D721Med (cell line): ENCODE data around the gene OSGIN1.

Experiments used
- DNase-seq: peaks from one replicate; pipeline ENCODE4 v3.0.0; 2011; ENCODE audit warnings: low spot score; ENCODE audit not compliant: insufficient read length
- FAIRE-seq: peaks from 2 replicates; lab custom pipeline; 2011; peaks lifted over from hg19 to GRCh38; lab: Jason Lieb, UNC
- CTCF ChIP-seq: IDR thresholded peaks from 2 replicates; pipeline ENCODE4 v1.5.1; 2012; ENCODE audit warnings: mild to moderate bottlenecking, control low read depth; ENCODE audit not compliant: insufficient read depth; ENCODE audit errors: missing control alignments

The OSGIN1 gene

GRCh38 chr16:83959656-83960434, 6.8 kb downstream of the OSGIN1 start:
- TF ChIP-seq CTCF = no peak
- DNase-seq (no peak), FAIRE-seq (no peak)

DNA sequence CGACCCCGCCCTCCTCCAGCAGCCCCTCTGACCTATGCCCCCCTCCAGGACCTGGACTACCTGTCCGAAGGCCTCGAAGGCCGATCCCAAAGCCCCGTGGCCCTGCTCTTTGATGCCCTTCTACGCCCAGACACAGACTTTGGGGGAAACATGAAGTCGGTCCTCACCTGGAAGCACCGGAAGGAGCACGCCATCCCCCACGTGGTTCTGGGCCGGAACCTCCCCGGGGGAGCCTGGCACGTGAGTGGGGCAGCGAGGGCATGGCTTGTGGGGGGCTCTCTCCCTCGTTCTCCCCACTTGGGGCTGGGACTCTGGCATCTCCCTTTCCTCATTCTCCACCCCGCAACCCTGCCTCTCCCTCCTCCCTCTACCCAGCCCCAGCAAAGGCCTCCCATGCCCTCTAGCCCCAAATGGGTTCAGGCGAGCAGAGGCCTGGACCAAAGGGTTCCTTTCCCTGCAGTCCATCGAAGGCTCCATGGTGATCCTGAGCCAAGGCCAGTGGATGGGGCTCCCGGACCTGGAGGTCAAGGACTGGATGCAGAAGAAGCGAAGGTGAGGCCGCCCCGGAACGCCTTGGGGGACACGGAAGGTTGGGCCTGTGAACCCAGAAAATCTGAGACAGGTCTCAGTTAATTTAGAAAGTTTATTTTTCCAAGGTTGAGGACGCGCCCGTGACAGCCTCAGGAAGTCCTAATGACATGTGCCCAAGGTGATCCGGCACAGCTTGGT, 7.6 kb downstream of the OSGIN1 start:
- DNase-seq = no peak
- no peak for TF ChIP-seq CTCF
- FAIRE-seq = no peak

DNA sequence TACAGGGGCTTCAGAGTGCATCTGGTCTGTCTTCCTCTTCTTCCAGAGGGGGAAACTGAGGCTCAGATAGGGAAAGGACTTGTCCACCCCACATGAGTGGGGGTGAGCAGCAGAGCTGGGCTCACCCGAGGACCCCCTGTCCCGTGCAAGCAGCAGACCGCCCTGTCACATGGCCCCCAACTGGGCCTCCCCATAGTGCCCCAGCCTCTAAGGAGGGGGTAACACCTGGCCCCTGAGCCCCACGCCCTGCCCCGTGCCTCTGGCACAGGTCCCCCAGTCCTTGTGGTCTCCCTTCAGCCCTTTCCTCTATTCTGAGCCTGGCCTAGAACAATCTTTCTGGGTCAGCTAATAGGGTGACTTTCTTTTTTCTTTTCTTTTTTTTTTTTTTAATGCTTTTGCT, 8.6 kb downstream of the OSGIN1 start:
- FAIRE-seq = no peak
- DNase-seq = no peak
- no peak for TF ChIP-seq CTCF

DNA sequence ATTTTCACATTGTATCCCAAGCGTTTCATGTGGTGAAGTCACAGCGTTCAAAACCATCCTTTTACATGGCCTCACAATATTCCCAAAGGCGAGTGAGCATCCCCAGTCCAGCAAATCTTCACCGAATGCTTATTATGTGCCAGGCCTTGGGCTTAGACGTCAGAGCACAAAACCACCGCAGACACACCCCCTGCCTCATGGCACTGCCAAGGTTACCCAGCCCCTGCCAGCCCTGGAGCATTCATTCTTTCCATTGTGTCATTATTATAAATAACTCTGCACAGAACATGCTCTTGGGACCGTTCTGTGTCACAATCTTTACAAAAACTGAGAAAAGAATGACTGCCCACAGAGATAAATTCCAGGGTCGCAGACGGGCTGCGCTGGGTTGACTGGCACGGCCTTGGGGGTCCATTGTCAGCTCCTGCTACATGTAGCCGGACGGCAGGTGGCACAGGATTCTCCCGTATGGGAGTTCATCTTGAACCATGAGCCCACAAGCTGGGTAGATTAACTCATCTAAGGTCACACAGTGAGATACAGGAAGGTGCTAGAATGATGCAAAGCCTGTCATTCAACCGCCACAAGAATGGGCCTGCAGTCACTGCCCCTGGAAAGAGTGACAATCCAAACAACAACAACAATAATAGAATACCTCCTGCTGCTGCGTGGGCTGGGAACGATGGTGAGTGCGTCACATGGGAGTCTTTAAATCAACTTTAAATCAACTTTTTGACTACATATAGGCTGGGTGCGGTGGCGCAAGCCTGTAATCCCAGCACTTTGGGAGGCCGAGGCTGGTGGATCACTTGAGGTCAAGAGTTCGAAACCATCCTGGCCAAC, 10.5 kb downstream of the OSGIN1 start:
- FAIRE-seq (no peak), DNase-seq (no peak)
- no peak for TF ChIP-seq CTCF

DNA sequence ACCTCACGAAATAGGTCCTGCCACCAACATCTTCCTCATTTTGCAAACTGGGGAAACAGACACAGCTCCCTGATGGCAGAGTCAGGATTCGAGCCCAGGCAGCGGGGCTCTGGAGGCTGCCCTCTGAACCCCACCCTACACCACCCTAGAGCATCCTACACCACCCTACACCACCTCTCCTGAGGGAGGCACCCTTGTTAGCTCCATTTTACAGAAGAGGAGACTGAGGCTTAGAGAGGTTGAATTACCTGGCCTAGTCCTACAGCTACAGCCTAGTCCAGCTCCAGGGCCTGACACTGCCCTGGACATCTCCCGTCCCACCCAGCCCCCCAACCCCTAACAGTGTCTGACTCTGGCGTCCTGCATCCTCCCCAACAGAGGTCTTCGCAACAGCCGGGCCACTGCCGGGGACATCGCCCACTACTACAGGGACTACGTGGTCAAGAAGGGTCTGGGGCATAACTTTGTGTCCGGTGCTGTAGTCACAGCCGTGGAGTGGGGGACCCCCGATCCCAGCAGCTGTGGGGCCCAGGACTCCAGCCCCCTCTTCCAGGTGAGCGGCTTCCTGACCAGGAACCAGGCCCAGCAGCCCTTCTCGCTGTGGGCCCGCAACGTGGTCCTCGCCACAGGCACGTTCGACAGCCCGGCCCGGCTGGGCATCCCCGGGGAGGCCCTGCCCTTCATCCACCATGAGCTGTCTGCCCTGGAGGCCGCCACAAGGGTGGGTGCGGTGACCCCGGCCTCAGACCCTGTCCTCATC, 11.8 kb downstream of the OSGIN1 start:
- no peak for TF ChIP-seq CTCF
- DNase-seq (no peak), FAIRE-seq (no peak)

DNA sequence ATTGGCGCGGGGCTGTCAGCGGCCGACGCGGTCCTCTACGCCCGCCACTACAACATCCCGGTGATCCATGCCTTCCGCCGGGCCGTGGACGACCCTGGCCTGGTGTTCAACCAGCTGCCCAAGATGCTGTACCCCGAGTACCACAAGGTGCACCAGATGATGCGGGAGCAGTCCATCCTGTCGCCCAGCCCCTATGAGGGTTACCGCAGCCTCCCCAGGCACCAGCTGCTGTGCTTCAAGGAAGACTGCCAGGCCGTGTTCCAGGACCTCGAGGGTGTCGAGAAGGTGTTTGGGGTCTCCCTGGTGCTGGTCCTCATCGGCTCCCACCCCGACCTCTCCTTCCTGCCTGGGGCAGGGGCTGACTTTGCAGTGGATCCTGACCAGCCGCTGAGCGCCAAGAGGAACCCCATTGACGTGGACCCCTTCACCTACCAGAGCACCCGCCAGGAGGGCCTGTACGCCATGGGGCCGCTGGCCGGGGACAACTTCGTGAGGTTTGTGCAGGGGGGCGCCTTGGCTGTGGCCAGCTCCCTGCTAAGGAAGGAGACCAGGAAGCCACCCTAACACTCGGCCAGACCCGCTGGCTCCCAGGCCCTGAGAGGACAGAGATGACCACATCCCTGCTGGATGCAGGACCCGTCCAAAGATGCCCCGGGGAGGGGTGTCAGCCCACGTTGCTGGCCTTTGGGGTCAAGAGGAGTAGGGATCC, 12.6 kb downstream of the OSGIN1 start:
- no peak for TF ChIP-seq CTCF
- FAIRE-seq (no peak), DNase-seq (no peak)
